Eye (tissue), 1 donor: ENCODE data around the gene SIRT1.
"Not testable (repeated sequence)": the region's sequence is repeated elsewhere in the genome, so short reads cannot be mapped to it uniquely, and the experiment has no call there.

ENCODE experiments used
- DNase-seq: peaks from one replicate; pipeline ENCODE4 v3.0.0-alpha.2; 2015

SIRT1 gene

GRCh38 chr10:67878133-67878532 lies 6.3 kb upstream of the SIRT1 start:
- no peak for DNase-seq

- no peak for DNase-seq
Measured at GRCh38 chr10:67883710-67884312, 645 bp upstream of the SIRT1 start.

GRCh38 chr10:67884842-67885670 lies 600 bp downstream of the SIRT1 start:
- peak; percentile 93 for DNase-seq

- no peak for DNase-seq
Measured at GRCh38 chr10:67893637-67894036, 9.2 kb downstream of the SIRT1 start.

- no peak for DNase-seq
Measured at GRCh38 chr10:67903581-67903980, 19.1 kb downstream of the SIRT1 start.

- no peak for DNase-seq
Measured at GRCh38 chr10:67912331-67912946, 28.0 kb downstream of the SIRT1 start.

GRCh38 chr10:67914777-67915340 lies 30.4 kb downstream of the SIRT1 start:
- no peak for DNase-seq

- no peak for DNase-seq
Measured at GRCh38 chr10:67917169-67917568, 32.7 kb downstream of the SIRT1 start.

GRCh38 chr10:67917679-67918078 lies 33.2 kb downstream of the SIRT1 start:
- DNase-seq = no peak

- no peak for DNase-seq
Measured at GRCh38 chr10:67921065-67921464, 36.6 kb downstream of the SIRT1 start.

- DNase-seq = no peak
Measured at GRCh38 chr10:67923551-67923950, 39.1 kb downstream of the SIRT1 start.

GRCh38 chr10:67924136-67924535 lies 39.7 kb downstream of the SIRT1 start:
- no peak for DNase-seq

- no peak for DNase-seq
Measured at GRCh38 chr10:67925449-67926005, 41.1 kb downstream of the SIRT1 start.

- DNase-seq = no peak
Measured at GRCh38 chr10:67926951-67927350, 42.5 kb downstream of the SIRT1 start.

GRCh38 chr10:67933199-67933598 lies 48.7 kb downstream of the SIRT1 start:
- DNase-seq = no peak

GRCh38 chr10:67934336-67934735 lies 49.9 kb downstream of the SIRT1 start:
- DNase-seq = no peak

GRCh38 chr10:67935223-67935622 lies 50.8 kb downstream of the SIRT1 start:
- no peak for DNase-seq

- DNase-seq = no peak
Measured at GRCh38 chr10:67936416-67936815, 52.0 kb downstream of the SIRT1 start.

- no peak for DNase-seq
Measured at GRCh38 chr10:67943917-67944316, 59.5 kb downstream of the SIRT1 start.

GRCh38 chr10:67955614-67956013 lies 71.2 kb downstream of the SIRT1 start:
- DNase-seq = no peak

GRCh38 chr10:67959839-67960476 lies 75.5 kb downstream of the SIRT1 start:
- no peak for DNase-seq

GRCh38 chr10:67965456-67965855 lies 81.0 kb downstream of the SIRT1 start:
- no peak for DNase-seq

- DNase-seq = not testable (repeated sequence)
Measured at GRCh38 chr10:67966035-67966434, 81.6 kb downstream of the SIRT1 start.
